IPS-15b (cell line): Measurements from ENCODE around the gene KNL1.

Source experiments
- H3K27me3 ChIP-seq: one replicate; pipeline ENCODE4 v1.6.1; 2013; ENCODE audit warnings: low read length; ENCODE audit not compliant: control insufficient read depth, insufficient read depth
- H3K36me3 ChIP-seq: one replicate; pipeline ENCODE4 v1.6.1; 2013; ENCODE audit warnings: low read length; ENCODE audit not compliant: control insufficient read depth, insufficient read depth
- H3K4me1 ChIP-seq: one replicate; pipeline ENCODE4 v1.6.1; 2013; ENCODE audit warnings: mild to moderate bottlenecking, low read length; ENCODE audit not compliant: control insufficient read depth, insufficient read depth
- H3K4me3 ChIP-seq: one replicate; pipeline ENCODE4 v1.5.1; 2013; ENCODE audit warnings: low read depth, low read length
- H3K9ac ChIP-seq: one replicate; pipeline ENCODE4 v1.6.1; 2013; ENCODE audit warnings: low read depth, mild to moderate bottlenecking, low read length
- H3K9me3 ChIP-seq: one replicate; pipeline ENCODE4 v1.6.1; 2013; ENCODE audit warnings: mild to moderate bottlenecking, low read length; ENCODE audit not compliant: control insufficient read depth, insufficient read depth

The KNL1 gene, protein sequence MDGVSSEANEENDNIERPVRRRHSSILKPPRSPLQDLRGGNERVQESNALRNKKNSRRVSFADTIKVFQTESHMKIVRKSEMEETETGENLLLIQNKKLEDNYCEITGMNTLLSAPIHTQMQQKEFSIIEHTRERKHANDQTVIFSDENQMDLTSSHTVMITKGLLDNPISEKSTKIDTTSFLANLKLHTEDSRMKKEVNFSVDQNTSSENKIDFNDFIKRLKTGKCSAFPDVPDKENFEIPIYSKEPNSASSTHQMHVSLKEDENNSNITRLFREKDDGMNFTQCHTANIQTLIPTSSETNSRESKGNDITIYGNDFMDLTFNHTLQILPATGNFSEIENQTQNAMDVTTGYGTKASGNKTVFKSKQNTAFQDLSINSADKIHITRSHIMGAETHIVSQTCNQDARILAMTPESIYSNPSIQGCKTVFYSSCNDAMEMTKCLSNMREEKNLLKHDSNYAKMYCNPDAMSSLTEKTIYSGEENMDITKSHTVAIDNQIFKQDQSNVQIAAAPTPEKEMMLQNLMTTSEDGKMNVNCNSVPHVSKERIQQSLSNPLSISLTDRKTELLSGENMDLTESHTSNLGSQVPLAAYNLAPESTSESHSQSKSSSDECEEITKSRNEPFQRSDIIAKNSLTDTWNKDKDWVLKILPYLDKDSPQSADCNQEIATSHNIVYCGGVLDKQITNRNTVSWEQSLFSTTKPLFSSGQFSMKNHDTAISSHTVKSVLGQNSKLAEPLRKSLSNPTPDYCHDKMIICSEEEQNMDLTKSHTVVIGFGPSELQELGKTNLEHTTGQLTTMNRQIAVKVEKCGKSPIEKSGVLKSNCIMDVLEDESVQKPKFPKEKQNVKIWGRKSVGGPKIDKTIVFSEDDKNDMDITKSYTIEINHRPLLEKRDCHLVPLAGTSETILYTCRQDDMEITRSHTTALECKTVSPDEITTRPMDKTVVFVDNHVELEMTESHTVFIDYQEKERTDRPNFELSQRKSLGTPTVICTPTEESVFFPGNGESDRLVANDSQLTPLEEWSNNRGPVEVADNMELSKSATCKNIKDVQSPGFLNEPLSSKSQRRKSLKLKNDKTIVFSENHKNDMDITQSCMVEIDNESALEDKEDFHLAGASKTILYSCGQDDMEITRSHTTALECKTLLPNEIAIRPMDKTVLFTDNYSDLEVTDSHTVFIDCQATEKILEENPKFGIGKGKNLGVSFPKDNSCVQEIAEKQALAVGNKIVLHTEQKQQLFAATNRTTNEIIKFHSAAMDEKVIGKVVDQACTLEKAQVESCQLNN (N-terminal part only)

DNA sequence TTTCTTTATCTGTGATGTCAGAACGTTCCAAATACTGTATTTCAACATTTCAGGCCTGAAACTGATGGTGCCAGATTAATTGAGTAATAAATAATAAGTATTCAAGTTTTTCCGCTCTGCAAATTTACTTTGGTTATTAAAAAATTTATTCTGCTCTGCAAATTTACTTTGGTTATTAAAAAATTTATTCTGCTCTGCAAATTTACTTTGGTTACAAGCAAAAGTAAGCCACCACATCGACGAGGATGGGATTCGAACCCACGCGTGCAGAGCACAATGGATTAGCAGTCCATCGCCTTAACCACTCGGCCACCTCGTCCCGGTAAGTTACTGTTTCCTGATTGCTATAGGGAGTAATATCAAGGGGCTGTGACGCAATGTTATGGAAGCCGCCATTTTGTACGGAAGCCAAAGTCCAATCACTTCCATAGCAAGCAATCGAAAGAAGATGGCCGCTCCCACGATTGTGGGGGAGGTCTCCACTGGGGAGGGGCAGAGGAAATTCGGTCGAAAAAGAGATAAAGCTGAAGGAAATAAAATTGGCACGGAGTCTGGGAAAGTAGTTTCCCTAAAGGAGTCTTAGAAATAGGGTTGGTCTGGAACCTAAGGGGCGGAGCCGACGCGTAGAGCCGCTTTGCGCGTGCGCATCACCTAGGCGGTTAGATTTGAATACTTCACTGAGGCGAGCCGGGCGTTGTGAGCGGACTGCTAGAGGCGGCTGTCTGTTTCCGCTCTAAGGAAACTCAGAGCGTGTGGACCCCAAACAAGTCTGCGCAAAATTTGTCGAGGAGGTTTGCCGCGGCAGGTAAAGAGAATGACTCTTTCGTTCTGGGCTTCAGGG is at the start of gene KNL1:
KNL1 (plus strand) TSS at position 662 of the 841 bp plus-strand sequence. CDS start 8,683 bp downstream, outside the sequence.
- H3K9me3 ChIP-seq, result no peaks in the 10 kb centered on the region
- peak within 1 kb of the TSS; percentile 98 for H3K9ac ChIP-seq
- H3K4me1 ChIP-seq, result no peaks in the 10 kb centered on the region
- peak within 1 kb of the TSS; percentile 99 for H3K4me3 ChIP-seq
- peaks cover 2% of the 10 kb centered on the region for H3K36me3 ChIP-seq
- H3K27me3 ChIP-seq, result no peaks in the 10 kb centered on the region

DNA sequence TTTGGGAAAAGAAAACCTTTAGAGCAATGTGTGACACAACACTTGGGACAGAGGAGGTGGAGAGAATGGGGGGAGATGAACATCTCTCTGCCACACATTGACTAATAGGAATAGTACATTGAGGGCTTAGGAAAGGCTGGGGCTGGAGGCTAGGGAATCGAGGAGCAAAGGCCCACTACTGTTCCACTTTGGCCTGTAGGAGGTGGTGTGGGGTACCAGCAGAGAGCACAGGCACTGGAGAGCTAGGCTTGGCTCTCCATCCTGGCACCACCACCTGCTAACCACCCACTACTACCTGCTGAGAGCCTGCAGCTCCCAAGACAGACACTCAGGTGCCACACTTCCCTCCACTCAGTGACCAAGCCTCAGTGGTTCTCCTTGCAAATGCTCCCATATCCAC is 48.6 kb upstream of the KNL1 start:
- H3K36me3 ChIP-seq, result peaks cover 3% of the 10 kb centered on the region
- no peak overlapping the region for H3K9ac ChIP-seq
- no peak overlapping the region for H3K4me3 ChIP-seq
- peaks cover 2% of the 10 kb centered on the region for H3K4me1 ChIP-seq
- H3K27me3 ChIP-seq, result no peaks in the 10 kb centered on the region
- no peaks in the 10 kb centered on the region for H3K9me3 ChIP-seq

DNA sequence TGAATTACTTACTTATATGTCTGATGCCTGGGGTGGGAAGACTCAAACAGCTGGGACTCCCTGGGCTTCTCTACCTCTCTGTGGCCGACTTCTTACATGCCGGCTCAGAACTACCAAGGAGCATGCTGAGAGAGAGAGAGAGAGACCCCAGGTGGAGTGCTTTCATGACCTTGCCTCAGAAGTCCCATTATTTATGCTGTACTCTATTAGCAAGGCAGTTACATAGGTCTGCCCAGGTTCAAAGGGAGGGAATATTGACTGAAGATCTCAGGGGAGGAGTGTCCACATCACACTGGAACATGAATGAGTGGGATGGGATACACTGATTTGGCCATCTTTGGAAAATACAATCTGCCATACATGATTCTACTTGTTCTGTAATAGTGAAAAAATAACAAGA is 45.4 kb upstream of the KNL1 start:
- H3K4me3 ChIP-seq, result no peak overlapping the region
- H3K9me3 ChIP-seq, result no peaks in the 10 kb centered on the region
- peaks cover 7% of the 10 kb centered on the region for H3K4me1 ChIP-seq
- H3K27me3 ChIP-seq, result no peaks in the 10 kb centered on the region
- H3K9ac ChIP-seq, result no peak overlapping the region
- H3K36me3 ChIP-seq, result peaks cover 3% of the 10 kb centered on the region

DNA sequence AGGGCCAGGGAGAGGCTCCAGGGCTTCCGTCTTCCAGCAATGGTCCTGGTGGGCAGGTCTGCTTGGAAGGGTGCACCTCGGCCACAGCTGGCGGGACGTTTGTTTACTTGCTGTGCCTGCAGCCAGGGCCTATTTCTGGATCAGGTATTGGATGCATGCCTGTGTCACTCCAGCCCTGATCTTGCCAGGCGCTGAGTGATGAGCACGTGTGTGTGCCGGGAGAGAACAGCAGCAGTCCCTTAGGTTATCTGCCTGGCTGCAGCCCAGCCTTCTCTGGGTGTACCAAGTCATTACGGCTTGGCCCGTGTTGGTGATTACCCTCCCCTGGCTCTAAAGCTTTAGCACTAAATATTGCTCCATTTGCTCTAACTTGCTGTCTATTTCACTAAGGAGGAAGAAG is 44.2 kb upstream of the KNL1 start:
- Histone ChIP-seq H3K4me1 (peaks cover 17% of the 10 kb centered on the region), H3K36me3 (peaks cover 3% of the 10 kb centered on the region), H3K9ac (no peak overlapping the region), H3K4me3 (no peak overlapping the region), H3K27me3 (no peaks in the 10 kb centered on the region), H3K9me3 (no peaks in the 10 kb centered on the region)

DNA sequence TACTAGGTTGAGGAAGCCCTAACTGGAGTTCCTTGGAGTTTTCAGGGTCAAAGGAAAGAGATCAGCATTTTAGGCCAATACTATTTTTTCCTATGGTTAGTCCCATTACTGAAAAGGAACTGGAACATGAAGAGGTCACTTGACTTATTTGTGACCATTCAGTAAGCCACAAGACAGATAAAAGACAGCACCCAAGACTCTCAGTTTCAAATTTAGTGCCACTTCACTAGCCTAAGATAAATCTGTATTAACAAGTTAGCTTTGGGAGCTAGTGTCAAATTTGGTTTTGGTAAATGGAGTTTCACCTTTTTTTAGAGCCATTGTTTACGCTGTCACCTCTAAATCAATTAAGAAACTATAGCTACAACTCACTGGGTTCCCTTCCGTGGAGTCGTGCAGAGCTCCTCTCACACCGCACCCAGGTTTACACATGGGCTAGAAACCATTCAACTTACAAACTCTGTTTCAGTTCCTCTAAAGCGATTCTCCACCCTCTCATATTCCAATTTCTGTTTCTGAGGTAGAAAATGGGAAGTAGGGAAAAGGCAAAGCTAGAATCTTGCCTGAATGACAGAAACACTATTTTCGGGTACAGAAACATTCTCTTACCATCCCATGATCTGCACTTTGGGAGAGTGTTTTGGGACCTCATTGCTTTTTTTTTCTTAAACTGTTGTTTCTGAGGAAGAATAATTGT is 43.6 kb upstream of the KNL1 start:
- H3K4me1 ChIP-seq, result peaks cover 19% of the 10 kb centered on the region
- H3K4me3 ChIP-seq, result no peak overlapping the region

DNA sequence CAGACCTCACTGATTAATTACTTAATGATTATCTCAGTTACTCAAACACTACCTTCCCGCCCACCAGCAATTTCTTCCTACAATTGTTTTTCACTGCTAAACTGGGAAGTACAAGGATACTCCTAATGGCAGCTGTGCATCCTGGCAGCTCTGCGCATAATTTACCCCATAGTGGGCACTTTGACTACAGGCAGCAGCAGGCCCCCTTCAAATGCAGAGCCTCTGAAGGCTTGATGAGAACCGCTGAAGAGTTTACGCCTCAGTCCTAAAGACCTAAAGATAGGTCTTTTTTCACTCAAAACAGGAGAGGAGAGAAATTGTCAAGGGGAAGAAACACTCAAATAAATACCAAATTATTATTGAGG is 39.9 kb upstream of the KNL1 start:
- no peaks in the 10 kb centered on the region for H3K27me3 ChIP-seq
- H3K9ac ChIP-seq, result no peak overlapping the region
- no peak overlapping the region for H3K4me3 ChIP-seq
- no peaks in the 10 kb centered on the region for H3K9me3 ChIP-seq
- peaks cover 3% of the 10 kb centered on the region for H3K36me3 ChIP-seq
- peaks cover 19% of the 10 kb centered on the region for H3K4me1 ChIP-seq

More for the DNA sequence above, 43.6 kb upstream of the KNL1 start:
- H3K27me3 ChIP-seq, result no peaks in the 10 kb centered on the region
- H3K9ac ChIP-seq, result no peak overlapping the region
- peaks cover 3% of the 10 kb centered on the region for H3K36me3 ChIP-seq
- no peaks in the 10 kb centered on the region for H3K9me3 ChIP-seq

DNA sequence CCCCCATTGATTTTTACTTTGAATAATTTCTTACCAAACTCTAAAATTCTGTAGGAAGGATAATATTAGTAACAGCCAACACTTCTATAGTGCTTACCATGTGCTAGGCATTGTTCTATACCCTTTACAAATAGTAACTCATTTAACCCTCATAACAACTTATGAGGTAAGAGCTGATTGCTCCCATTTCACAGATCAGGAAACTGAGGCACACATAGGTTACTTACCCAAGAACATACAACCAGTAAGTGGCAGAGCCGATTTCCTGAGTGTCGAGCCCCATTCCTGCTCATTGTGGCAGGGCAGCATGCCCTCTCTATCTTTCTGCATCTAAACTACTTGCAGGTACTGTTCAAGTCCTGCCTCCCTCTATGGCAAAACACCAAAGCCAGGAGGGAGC is 38.2 kb upstream of the KNL1 start:
- H3K9me3 ChIP-seq, result no peaks in the 10 kb centered on the region
- H3K4me1 ChIP-seq, result peaks cover 19% of the 10 kb centered on the region
- H3K36me3 ChIP-seq, result no peaks in the 10 kb centered on the region

DNA sequence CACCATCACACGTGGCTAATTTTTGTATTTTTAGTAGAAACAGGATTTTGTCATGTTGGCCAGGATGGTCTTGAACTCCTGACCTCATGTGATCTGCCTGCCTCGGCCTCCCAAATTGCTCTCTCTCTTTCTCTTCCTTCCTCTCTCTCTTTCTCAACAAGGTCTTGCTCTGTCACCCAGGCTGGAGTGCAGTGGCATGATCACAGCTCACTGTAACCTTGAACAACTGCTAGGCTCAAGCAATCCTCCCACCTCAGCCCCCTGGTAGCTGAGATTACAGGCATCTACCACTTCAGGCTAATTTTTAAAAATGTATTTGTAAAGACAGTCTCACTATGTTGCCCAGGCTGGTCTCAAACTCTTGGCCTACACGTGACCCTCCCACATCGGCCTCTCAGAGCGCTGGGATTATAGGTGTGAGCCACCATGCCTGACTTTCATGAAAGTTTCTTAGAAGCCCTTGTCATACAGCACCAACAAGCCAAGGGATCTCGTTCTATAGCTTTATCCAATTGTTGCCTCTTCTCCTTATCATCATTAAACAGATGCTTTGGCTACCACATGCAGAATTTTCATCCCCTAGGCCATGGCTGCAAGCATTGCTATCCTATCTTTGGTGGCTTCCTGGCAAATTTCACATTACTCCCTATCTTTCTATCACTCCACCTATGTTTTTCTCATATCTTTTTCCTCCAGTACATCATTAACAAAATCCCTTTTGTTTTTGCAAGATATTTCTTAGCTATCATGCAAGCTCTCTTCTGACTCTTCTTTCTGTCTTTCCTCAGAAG is 34.9 kb upstream of the KNL1 start:
- no peaks in the 10 kb centered on the region for H3K27me3 ChIP-seq
- H3K9me3 ChIP-seq, result no peaks in the 10 kb centered on the region
- no peak overlapping the region for H3K9ac ChIP-seq
- no peak overlapping the region for H3K4me3 ChIP-seq
- H3K4me1 ChIP-seq, result peaks cover 11% of the 10 kb centered on the region
- H3K36me3 ChIP-seq, result no peaks in the 10 kb centered on the region

More for the DNA sequence above, 38.2 kb upstream of the KNL1 start:
- no peak overlapping the region for H3K9ac ChIP-seq
- no peak overlapping the region for H3K4me3 ChIP-seq
- H3K27me3 ChIP-seq, result no peaks in the 10 kb centered on the region

DNA sequence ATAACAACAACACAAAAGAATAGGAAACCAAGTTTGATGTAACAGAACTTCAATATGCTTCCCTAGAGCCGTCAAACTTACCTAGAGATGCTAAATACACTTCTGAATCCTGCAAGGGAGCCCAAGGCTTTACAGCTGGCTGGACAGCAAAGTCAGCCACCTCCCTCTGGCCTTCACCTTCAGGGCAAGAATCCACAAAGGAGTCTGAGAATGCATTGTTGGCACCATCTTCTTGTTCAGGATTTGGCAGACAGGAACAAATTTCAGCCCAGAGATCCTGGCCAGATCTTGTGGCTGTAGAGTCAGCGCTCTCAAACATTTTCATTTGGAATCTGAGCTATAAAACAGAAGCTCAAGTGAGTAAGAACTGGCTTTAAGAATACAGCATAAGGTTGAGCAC is 31.4 kb upstream of the KNL1 start:
- H3K9me3 ChIP-seq, result no peaks in the 10 kb centered on the region
- no peak overlapping the region for H3K9ac ChIP-seq
- H3K36me3 ChIP-seq, result no peaks in the 10 kb centered on the region
- no peaks in the 10 kb centered on the region for H3K27me3 ChIP-seq
- H3K4me1 ChIP-seq, result peaks cover 7% of the 10 kb centered on the region
- H3K4me3 ChIP-seq, result no peak overlapping the region

DNA sequence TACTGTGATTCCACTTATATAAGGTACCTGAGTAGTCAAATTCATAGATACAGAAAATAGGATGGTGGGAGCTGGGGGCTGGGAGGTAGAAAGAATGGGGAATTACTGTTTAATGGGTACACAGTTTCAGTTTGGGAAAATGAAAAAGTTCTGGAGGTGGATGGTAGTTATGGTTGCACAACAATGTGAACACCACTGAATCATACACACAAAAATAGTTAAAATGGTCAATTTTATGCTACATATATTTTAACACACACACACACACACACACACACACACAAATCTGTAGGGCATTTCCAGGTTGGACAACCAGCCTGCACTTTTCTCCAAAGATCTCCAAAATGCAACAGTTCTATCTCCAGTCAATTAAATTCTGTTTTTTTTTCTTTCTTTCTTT is 30.6 kb upstream of the KNL1 start:
- Histone ChIP-seq H3K4me1 (peaks cover 7% of the 10 kb centered on the region), H3K9me3 (no peaks in the 10 kb centered on the region), H3K36me3 (no peaks in the 10 kb centered on the region), H3K9ac (no peak overlapping the region), H3K4me3 (no peak overlapping the region), H3K27me3 (no peaks in the 10 kb centered on the region)
